HL-60 (cell line): ENCODE results near the gene PPME1.

Experiments
- CTCF ChIP-seq: IDR thresholded peaks from one replicate; pipeline ENCODE4 v1.5.1; 2011; ENCODE audit warnings: low read length, control low read depth, inconsistent platforms; ENCODE audit not compliant: insufficient read depth
- GABPA ChIP-seq: IDR thresholded peaks from 2 replicates; pipeline ENCODE4 v1.6.1; 2012; ENCODE audit warnings: low read depth

GRCh38 chr11:74157169-74157568 is 13.9 kb upstream of the PPME1 start:
- no peak for TF ChIP-seq CTCF
- TF ChIP-seq GABPA = no peak
